ENCODE measurements around the gene ANKRD13D.

The ANKRD13D gene

DNA sequence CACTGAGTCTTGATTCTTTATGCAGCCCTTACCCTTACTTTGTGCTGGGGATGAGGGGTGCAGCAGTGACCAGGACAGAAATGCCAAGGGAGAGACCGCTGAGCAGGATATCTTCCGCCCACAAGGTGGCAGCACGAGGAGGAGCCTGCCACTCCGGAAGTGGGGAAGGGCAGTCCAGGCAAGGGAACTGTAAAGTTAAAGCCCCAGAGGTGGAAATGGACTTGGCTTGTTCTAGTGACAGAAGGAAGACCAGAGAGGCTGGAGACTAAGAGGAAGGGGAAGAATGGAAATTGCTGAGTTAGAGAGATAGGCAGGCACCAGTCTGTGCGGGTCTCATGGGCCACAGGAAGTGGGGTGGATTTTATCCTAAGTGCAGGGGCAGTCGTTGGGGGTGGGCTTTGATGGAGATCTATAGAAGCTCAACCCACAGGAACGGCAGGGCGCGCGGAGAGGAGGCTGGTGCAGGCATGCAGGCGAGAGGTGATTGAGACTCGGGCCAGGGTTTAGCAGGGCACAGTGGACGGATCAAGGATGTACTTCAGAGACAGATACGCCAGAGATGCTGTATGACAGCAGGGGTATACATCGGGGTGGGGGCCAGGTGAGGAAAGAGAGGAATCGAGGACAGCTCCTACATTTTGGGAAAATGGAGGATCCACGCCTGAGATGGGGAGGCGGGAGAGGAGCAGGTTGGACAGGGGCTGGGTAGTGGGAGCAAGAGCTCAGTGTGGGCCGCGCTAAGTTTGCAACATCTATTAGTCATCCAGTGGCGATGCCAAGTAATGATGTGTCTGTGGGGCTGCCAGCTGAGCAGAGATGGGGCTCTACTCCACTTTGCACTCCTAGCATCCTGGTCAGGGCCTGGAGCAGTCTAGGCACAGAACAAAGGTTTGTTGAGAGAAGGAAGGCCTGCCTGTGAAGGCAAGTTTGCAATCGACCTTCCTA is 26.1 kb upstream of the ANKRD13D start:
- Histone ChIP-seq H3K36me3 (peaks cover 5% of the 10 kb centered on the region), H3K27me3 (ENCODE audit: insufficient read depth, low read depth, severe bottlenecking) (no peaks in the 10 kb centered on the region), H3K9me3 (ENCODE audit: severe bottlenecking) (no peaks in the 10 kb centered on the region), H3K27ac (no peak overlapping the region), H3K4me3 (ENCODE audit: low read depth, low read length) (no peak overlapping the region)
- TF ChIP-seq, protein P1, sequence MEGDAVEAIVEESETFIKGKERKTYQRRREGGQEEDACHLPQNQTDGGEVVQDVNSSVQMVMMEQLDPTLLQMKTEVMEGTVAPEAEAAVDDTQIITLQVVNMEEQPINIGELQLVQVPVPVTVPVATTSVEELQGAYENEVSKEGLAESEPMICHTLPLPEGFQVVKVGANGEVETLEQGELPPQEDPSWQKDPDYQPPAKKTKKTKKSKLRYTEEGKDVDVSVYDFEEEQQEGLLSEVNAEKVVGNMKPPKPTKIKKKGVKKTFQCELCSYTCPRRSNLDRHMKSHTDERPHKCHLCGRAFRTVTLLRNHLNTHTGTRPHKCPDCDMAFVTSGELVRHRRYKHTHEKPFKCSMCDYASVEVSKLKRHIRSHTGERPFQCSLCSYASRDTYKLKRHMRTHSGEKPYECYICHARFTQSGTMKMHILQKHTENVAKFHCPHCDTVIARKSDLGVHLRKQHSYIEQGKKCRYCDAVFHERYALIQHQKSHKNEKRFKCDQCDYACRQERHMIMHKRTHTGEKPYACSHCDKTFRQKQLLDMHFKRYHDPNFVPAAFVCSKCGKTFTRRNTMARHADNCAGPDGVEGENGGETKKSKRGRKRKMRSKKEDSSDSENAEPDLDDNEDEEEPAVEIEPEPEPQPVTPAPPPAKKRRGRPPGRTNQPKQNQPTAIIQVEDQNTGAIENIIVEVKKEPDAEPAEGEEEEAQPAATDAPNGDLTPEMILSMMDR (IDR thresholded peaks at IDR 0.05; ENCODE audit: low read depth, low read length): peak; percentile 88
- DNase-seq: peak; percentile 86

- no peaks in the 10 kb centered on the region for H3K27me3 ChIP-seq (ENCODE audit: insufficient read depth, low read depth, severe bottlenecking)
- H3K9me3 ChIP-seq (ENCODE audit: severe bottlenecking): no peaks in the 10 kb centered on the region
- peaks cover 18% of the 10 kb centered on the region for H3K36me3 ChIP-seq
- TF ChIP-seq, protein P1 (IDR thresholded peaks at IDR 0.05; ENCODE audit: low read depth, low read length): no peak
- DNase-seq: no peak
- H3K4me3 ChIP-seq (ENCODE audit: low read depth, low read length): no peak overlapping the region
- H3K27ac ChIP-seq: no peak overlapping the region
These were observed 24.8 kb upstream of the ANKRD13D start for GRCh38 chr11:67264260-67264659.

GRCh38 chr11:67264877-67265632 is 24.0 kb upstream of the ANKRD13D start:
- DNase-seq: no peak
- H3K36me3 ChIP-seq: peaks cover 24% of the 10 kb centered on the region
- H3K9me3 ChIP-seq (ENCODE audit: severe bottlenecking): no peaks in the 10 kb centered on the region
- TF ChIP-seq, protein P1 (IDR thresholded peaks at IDR 0.05; ENCODE audit: low read depth, low read length): no peak
- no peak overlapping the region for H3K4me3 ChIP-seq (ENCODE audit: low read depth, low read length)
- H3K27ac ChIP-seq: no peak overlapping the region
- H3K27me3 ChIP-seq (ENCODE audit: insufficient read depth, low read depth, severe bottlenecking): no peaks in the 10 kb centered on the region

DNA sequence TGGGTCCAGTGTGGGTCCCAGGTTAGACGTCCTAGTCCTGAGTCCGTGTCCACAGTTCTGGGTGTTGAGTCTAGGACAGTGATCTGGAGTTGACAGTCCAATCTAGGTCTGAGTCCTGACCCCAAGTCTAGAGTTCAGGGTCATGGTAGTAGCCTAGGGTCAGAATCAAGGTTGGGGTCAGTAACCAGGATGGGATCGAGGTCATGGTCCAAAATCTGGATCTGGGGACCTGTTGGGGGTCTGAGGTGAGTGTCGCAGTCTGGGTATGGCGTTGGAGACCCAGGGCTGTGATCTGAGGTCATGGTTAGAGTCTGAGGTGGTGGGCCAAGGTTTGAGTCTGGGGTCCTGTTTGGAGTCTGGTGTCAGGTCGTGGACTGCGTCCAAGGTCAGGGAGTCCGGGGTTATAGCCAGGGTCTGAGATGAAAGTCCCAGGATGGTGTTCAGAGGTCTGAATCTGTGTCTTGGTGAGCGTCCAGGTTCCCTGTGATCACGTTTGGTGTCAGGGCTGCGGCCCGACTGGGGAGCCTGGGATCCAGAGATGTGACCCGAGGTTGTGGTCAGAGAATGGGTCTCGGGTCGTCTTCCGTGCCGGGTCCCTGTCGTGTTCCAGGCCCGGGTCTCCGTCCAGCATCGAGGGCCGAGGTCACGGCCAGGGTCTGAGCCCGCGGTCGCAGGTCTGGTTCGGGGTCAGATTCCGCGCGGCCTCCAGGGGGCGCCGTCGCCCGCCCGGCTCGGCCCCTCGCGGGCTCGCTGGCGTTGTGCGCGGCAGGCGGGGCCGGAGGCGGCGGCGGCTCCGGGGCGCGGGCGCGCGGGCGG is 23.3 kb upstream of the ANKRD13D start:
- no peak overlapping the region for H3K27ac ChIP-seq

More for the DNA sequence above, 23.3 kb upstream of the ANKRD13D start:
- H3K4me3 ChIP-seq (ENCODE audit: low read depth, low read length): no peak overlapping the region; the same call in 1 of the 2 replicates
- H3K27me3 ChIP-seq (ENCODE audit: insufficient read depth, low read depth, severe bottlenecking): no peaks in the 10 kb centered on the region
- no peaks in the 10 kb centered on the region for H3K9me3 ChIP-seq (ENCODE audit: severe bottlenecking)
- peak; percentile 65 for DNase-seq
- TF ChIP-seq, protein P1 (IDR thresholded peaks at IDR 0.05; ENCODE audit: low read depth, low read length): peak; percentile 79
- H3K36me3 ChIP-seq: peaks cover 26% of the 10 kb centered on the region
